Natural killer cell (primary cell): ENCODE results near the gene TSFM. TPM values are rescaled to one million over a fixed set of nuclear protein-coding genes. Genes with fewer than 3 reads are reported as not detected.
"Not testable (repeated sequence)": the region's sequence is repeated elsewhere in the genome, so short reads cannot be mapped to it uniquely, and the experiment has no call there.

Source experiments
- ATAC-seq, 3 donors: fragments of 150-1000 bp in 2 of 3; fragments of 200-7000 bp in 1 of 3; cut with Tn5 transposase; 1 replicate in 1 of 3; 2 replicates in 2 of 3; pipeline ENCODE4 v1.10.0; 2021; ENCODE audit warnings: mild to moderate bottlenecking in 2 of 3, moderate library complexity in 2 of 3
- DNase-seq, 2 donors: peaks; one replicate each; pipeline versions ENCODE4 v3.0.0 to v3.0.0-alpha.2; 2013 to 2021; ENCODE audit warnings: mixed read lengths in 1 of 2
- H3K27ac ChIP-seq: one replicate; pipeline ENCODE4 v1.5.1; 2013; ENCODE audit warnings: mild to moderate bottlenecking, low read length
- H3K27me3 ChIP-seq: one replicate; pipeline ENCODE4 v1.6.1; 2013; ENCODE audit warnings: low read length; ENCODE audit not compliant: control insufficient read depth, insufficient read depth
- H3K36me3 ChIP-seq: one replicate; pipeline ENCODE4 v1.6.1; 2013; ENCODE audit warnings: low read length; ENCODE audit not compliant: control insufficient read depth, insufficient read depth
- H3K4me1 ChIP-seq: one replicate; pipeline ENCODE4 v1.6.1; 2013; ENCODE audit warnings: low read length; ENCODE audit not compliant: control insufficient read depth, insufficient read depth
- H3K4me3 ChIP-seq: one replicate; pipeline ENCODE4 v1.5.1; 2013; ENCODE audit warnings: low read length
- H3K9me3 ChIP-seq: one replicate; pipeline ENCODE4 v1.6.1; 2013; ENCODE audit warnings: low read length; ENCODE audit not compliant: control insufficient read depth, insufficient read depth
- H3K27ac Mint-ChIP-seq, 2 donors: one replicate each; pipeline ENCODE4 v1.8.0; 2022; ENCODE audit warnings: mild to moderate bottlenecking in 2 of 2, mixed read lengths in 2 of 2, moderate library complexity in 1 of 2
- H3K27me3 Mint-ChIP-seq, 2 donors: one replicate each; pipeline ENCODE4 v1.8.0; 2022; ENCODE audit warnings: low read depth in 2 of 2, mixed read lengths in 2 of 2
- H3K36me3 Mint-ChIP-seq: one replicate; pipeline ENCODE4 v1.8.0; 2022; ENCODE audit warnings: mixed read lengths
- H3K4me1 Mint-ChIP-seq, 2 donors: one replicate each; pipeline ENCODE4 v1.8.0; 2022; ENCODE audit warnings: mixed read lengths in 2 of 2
- H3K4me3 Mint-ChIP-seq: one replicate; pipeline ENCODE4 v1.8.0; 2022; ENCODE audit warnings: mild to moderate bottlenecking, moderate library complexity, mixed read lengths
- H3K9me3 Mint-ChIP-seq, 2 donors: one replicate each; pipeline ENCODE4 v1.8.0; 2022; ENCODE audit warnings: mixed read lengths in 2 of 2
- CTCF ChIP-seq: fragments of 200-600 bp; IDR thresholded peaks from one replicate; pipeline ENCODE4 v1.8.0; 2022; ENCODE audit warnings: antibody characterized with exemption
- WGBS: methylation state at CpG from one replicate; pipeline ENCODE4 v1.1.7; 2013; ENCODE audit warnings: missing lambda C conversion rate; ENCODE audit not compliant: insufficient coverage; 5-methylcytosine and 5-hydroxymethylcytosine counted together
- intact Hi-C: fragments of 100-400 bp; cut with micrococcal nuclease; formaldehyde crosslinking; loops from one replicate; pipeline ENCODE4 v1.14.2; 2022
- total RNA-seq, 4 donors: library from RNA; stranded (reverse); fragments of 120-200 nt in 1 of 4; gene quantifications; one replicate each; pipeline versions ENCODE4 v1.2.3 to v1.2.4, GENCODE V29; 2013 to 2022

TSFM gene
- total RNA-seq, 3 donors from 2014 or later (not counting 1 experiment from before 2014, with no cell fraction given), result 17.6 to 19.7 (median 17.7) TPM

GRCh38 chr12:57816001-57816854 is 33.6 kb downstream of the TSFM start:
- H3K27ac Mint-ChIP-seq, result peak overlapping the region in 1 of 2 donors; percentile 11
- no peaks in the 10 kb centered on the region for H3K9me3 Mint-ChIP-seq
- ATAC-seq, result no peak
- no peaks in the 10 kb centered on the region for H3K36me3 Mint-ChIP-seq
- Histone ChIP-seq H3K27ac (no peak overlapping the region), H3K4me3 (no peak overlapping the region), H3K4me1 (no peaks in the 10 kb centered on the region), H3K36me3 (peaks cover 9% of the 10 kb centered on the region), H3K9me3 (no peaks in the 10 kb centered on the region), H3K27me3 (no peaks in the 10 kb centered on the region)
- intact Hi-C loops, result no loop called here
- H3K27me3 Mint-ChIP-seq, result no peaks in the 10 kb centered on the region
- DNase-seq, result no peak
- H3K4me1 Mint-ChIP-seq, result peaks cover 7 to 10% of the 10 kb centered on the region in 2 donors
- H3K4me3 Mint-ChIP-seq, result no peak overlapping the region
- TF ChIP-seq CTCF, result no peak
- 83% methylated on average over 3 of the region's 3 CpGs for WGBS

GRCh38 chr12:57816855-57817151 is 34.2 kb downstream of the TSFM start:
- TF ChIP-seq CTCF, result no peak
- intact Hi-C loops, result no loop called here
- 18% methylated on average over 2 of the region's 5 CpGs for WGBS
- Histone ChIP-seq H3K36me3 (peaks cover 14% of the 10 kb centered on the region), H3K4me3 (no peak overlapping the region), H3K27me3 (no peaks in the 10 kb centered on the region), H3K27ac (no peak overlapping the region), H3K4me1 (no peaks in the 10 kb centered on the region), H3K9me3 (no peaks in the 10 kb centered on the region)
- DNase-seq (no peak), ATAC-seq (no peak)
- peak overlapping the region in 1 of 2 donors; percentile 11 for H3K27ac Mint-ChIP-seq
- H3K27me3 Mint-ChIP-seq, result no peaks in the 10 kb centered on the region
- H3K36me3 Mint-ChIP-seq, result no peaks in the 10 kb centered on the region
- H3K4me1 Mint-ChIP-seq, result peaks cover 7 to 10% of the 10 kb centered on the region in 2 donors
- H3K9me3 Mint-ChIP-seq, result no peaks in the 10 kb centered on the region
- no peak overlapping the region for H3K4me3 Mint-ChIP-seq

DNA sequence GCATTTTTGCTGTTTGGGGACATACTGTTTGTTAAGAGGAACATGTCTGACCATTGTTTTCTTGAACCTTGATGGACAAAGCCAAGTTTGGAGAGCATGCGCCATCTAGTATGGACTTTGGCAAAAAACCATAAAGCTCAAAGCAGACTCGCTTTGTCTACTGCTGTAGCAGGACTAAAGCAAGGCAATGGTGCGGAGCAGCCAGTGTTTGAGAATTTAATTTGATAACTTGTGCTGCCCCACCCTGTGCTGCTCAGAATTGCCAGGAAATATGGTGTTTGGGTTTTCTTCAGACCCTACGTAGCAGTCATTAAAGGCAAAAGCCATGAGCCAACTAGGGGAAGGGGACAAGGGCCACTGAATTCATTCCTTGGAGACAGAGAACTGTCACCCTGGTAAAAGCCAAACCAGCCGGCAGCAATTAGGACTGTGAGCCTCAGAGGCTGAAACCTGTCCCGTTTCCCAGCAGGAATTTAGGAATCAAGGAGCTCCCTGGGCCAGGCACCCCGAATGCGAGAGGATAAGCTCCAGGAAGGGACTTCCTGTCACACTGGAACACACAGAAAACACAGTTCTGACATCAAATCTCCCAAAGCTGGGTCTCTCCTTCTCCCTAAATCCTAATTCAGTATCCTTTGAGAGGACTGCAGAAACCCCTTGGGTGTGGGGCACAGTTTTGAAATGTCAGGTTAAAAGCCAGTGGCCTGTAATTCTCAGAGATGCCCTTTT is 34.8 kb downstream of the TSFM start:
- H3K27me3 ChIP-seq, result no peaks in the 10 kb centered on the region
- no peaks in the 10 kb centered on the region for H3K9me3 ChIP-seq
- H3K4me3 Mint-ChIP-seq, result no peak overlapping the region
- peaks cover 7 to 10% of the 10 kb centered on the region in 2 donors for H3K4me1 Mint-ChIP-seq
- WGBS, result 94% methylated on average over 8 of the region's 8 CpGs
- DNase-seq (no peak), ATAC-seq (no peak)
- no peaks in the 10 kb centered on the region for H3K36me3 Mint-ChIP-seq
- H3K27ac Mint-ChIP-seq, result peak overlapping the region in 1 of 2 donors; percentile 11
- intact Hi-C loops, result no loop called here
- no peak for TF ChIP-seq CTCF
- H3K4me3 ChIP-seq, result no peak overlapping the region
- H3K9me3 Mint-ChIP-seq, result no peaks in the 10 kb centered on the region
- H3K36me3 ChIP-seq, result peaks cover 20% of the 10 kb centered on the region
- H3K27ac ChIP-seq, result no peak overlapping the region
- H3K27me3 Mint-ChIP-seq, result no peaks in the 10 kb centered on the region
- no peaks in the 10 kb centered on the region for H3K4me1 ChIP-seq

GRCh38 chr12:57817990-57818331 is 35.4 kb downstream of the TSFM start:
- H3K9me3 ChIP-seq, ATAC-seq, H3K4me1 Mint-ChIP-seq, intact Hi-C loops, DNase-seq, H3K36me3 Mint-ChIP-seq, H3K27ac ChIP-seq, H3K4me3 ChIP-seq, H3K4me1 ChIP-seq, H3K4me3 Mint-ChIP-seq, H3K27me3 Mint-ChIP-seq, H3K9me3 Mint-ChIP-seq, H3K27me3 ChIP-seq: not testable (repeated sequence)
- peaks cover 25% of the 10 kb centered on the region for H3K36me3 ChIP-seq
- peak overlapping the region in 1 of 2 donors; percentile 69 for H3K27ac Mint-ChIP-seq
- 92% methylated on average over 3 of the region's 3 CpGs for WGBS

DNA sequence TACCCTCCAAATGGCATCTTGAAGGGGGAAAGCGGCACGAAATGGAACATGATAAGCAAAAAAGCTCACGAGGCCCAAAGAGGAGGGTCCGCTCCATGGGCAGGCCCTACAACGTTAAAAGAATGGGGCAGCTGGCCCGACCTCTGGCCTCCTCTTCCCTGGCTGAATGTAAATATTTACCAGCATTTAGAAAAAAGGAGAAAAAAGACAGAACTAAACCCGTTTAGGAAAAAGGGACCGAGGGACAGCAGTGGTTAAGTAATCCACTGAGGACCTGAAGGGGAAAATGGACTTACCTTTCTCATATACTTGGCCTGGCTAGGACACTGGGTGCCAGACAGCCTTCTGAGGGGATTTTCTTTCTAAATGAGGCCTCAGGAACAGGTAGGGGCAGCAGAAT is 37.5 kb downstream of the TSFM start:
- H3K4me1 ChIP-seq, H3K9me3 ChIP-seq, intact Hi-C loops, H3K4me3 Mint-ChIP-seq, H3K4me3 ChIP-seq, H3K27me3 ChIP-seq, ATAC-seq, H3K27ac ChIP-seq, H3K36me3 Mint-ChIP-seq, DNase-seq, H3K27me3 Mint-ChIP-seq, H3K9me3 Mint-ChIP-seq: not testable (repeated sequence)
- Mint-ChIP-seq H3K27ac (peak overlapping the region in 1 of 2 donors; percentile 70), H3K4me1 (peaks cover 7 to 11% of the 10 kb centered on the region in 2 donors)
- whole genome bisulfite sequencing, result 95% methylated on average over 6 of the region's 8 CpGs
- peaks cover 47% of the 10 kb centered on the region for H3K36me3 ChIP-seq

- H3K27me3 ChIP-seq, intact Hi-C loops, H3K4me3 ChIP-seq, ATAC-seq, H3K9me3 Mint-ChIP-seq, H3K27me3 Mint-ChIP-seq, H3K36me3 Mint-ChIP-seq, H3K4me3 Mint-ChIP-seq, DNase-seq, H3K9me3 ChIP-seq, H3K4me1 ChIP-seq, H3K27ac ChIP-seq: not testable (repeated sequence)
- peaks cover 11 to 18% of the 10 kb centered on the region in 2 donors for H3K4me1 Mint-ChIP-seq
- WGBS, result 90% methylated on average over 3 of the region's 5 CpGs
- H3K36me3 ChIP-seq, result peaks cover 56% of the 10 kb centered on the region
- H3K27ac Mint-ChIP-seq, result peak overlapping the region; percentile 34 to 70
Measured at GRCh38 chr12:57821015-57821414, 38.4 kb downstream of the TSFM start.
